Testis (tissue), 2 donors: ENCODE measurements around the gene DBF4B.

ENCODE experiments used
- CTCF ChIP-seq, 3 experiments: fragments of 450-650 bp in 2 of 3; fragments of 200-600 bp in 1 of 3; sonication (generic) in 1 of 3; IDR thresholded peaks; one replicate each; pipeline ENCODE4 v1.5.1; 2016 to 2019; ENCODE audit warnings: antibody characterized with exemption in 3 of 3, mild to moderate bottlenecking in 2 of 3, moderate library complexity in 1 of 3
- POLR2A ChIP-seq: fragments of 450-650 bp; IDR thresholded peaks from one replicate; pipeline ENCODE4 v1.6.1; 2017; ENCODE audit warnings: antibody characterized with exemption, mild to moderate bottlenecking, moderate library complexity

- TF ChIP-seq CTCF (IDR thresholded peaks at IDR 0.05) = no peak
- TF ChIP-seq POLR2A = no peak
Observed at GRCh38 chr17:44719444-44719843, 11.0 kb downstream of the DBF4B start.
